GM10847 (cell line): ENCODE results near the gene ARL14.

Source experiments
- POLR2A ChIP-seq: IDR thresholded peaks from 2 replicates; pipeline ENCODE4 v1.6.1; 2011; ENCODE audit not compliant: insufficient read length; ENCODE audit errors: extremely low read depth

Gene ARL14

GRCh38 chr3:160665784-160666526 is 11.0 kb upstream of the ARL14 start:
- TF ChIP-seq POLR2A: no peak

- TF ChIP-seq POLR2A: no peak
Observed at GRCh38 chr3:160667452-160667851, 9.5 kb upstream of the ARL14 start.

GRCh38 chr3:160668454-160668853 is 8.5 kb upstream of the ARL14 start:
- no peak for TF ChIP-seq POLR2A

- TF ChIP-seq POLR2A: no peak
Observed at GRCh38 chr3:160671231-160671630, 5.7 kb upstream of the ARL14 start.

- no peak for TF ChIP-seq POLR2A
Observed at GRCh38 chr3:160671995-160672394, 5.0 kb upstream of the ARL14 start.

- no peak for TF ChIP-seq POLR2A
Observed at GRCh38 chr3:160673188-160673587, 3.8 kb upstream of the ARL14 start.

GRCh38 chr3:160675566-160676124 is 1.3 kb upstream of the ARL14 start:
- TF ChIP-seq POLR2A: no peak

- TF ChIP-seq POLR2A: no peak
Observed at GRCh38 chr3:160677459-160677881, 510 bp downstream of the ARL14 start.

- TF ChIP-seq POLR2A: no peak
Observed at GRCh38 chr3:160678292-160678842, 1.4 kb downstream of the ARL14 start.

GRCh38 chr3:160684368-160684740 is 7.4 kb downstream of the ARL14 start:
- no peak for TF ChIP-seq POLR2A

GRCh38 chr3:160685144-160685766 is 8.3 kb downstream of the ARL14 start:
- TF ChIP-seq POLR2A: no peak

GRCh38 chr3:160686955-160687535 is 10.1 kb downstream of the ARL14 start:
- TF ChIP-seq POLR2A: no peak

GRCh38 chr3:160691151-160691550 is 14.2 kb downstream of the ARL14 start:
- no peak for TF ChIP-seq POLR2A

- no peak for TF ChIP-seq POLR2A
Observed at GRCh38 chr3:160691962-160692361, 15.0 kb downstream of the ARL14 start.

GRCh38 chr3:160693191-160693590 is 16.2 kb downstream of the ARL14 start:
- no peak for TF ChIP-seq POLR2A

GRCh38 chr3:160694345-160694744 is 17.4 kb downstream of the ARL14 start:
- TF ChIP-seq POLR2A: no peak
